Activated CD4-positive, alpha-beta T cell treated with anti-CD3 and anti-CD28 coated beads, Interleukin-2, amount 50 U/mL, for 16 hours (primary cell): ENCODE data around the gene PRKAB1.

ENCODE experiments used
- DNase-seq: peaks from one replicate; pipeline ENCODE4 v3.0.0-alpha.2; 2020

PRKAB1 gene

DNA sequence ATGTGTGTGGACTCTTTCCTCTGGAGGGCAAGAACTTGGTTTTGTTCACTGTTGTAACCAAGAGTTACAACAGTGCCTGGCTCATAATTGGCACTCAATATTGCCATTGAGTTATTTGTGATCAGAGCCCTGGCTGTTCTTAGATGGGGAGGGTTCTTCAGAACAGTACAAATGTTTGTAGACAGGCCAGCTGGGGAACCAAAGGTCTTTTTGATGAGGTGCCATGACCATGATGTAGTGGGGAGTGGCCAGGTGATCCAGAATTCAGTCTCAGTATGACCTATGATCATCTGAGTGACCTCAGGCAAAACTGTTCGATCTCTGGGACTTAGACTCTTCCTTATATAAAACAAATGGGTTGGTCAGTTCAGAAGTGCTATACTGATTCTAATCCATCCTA lies 3.3 kb upstream of the PRKAB1 start:
- DNase-seq, result no peak

DNA sequence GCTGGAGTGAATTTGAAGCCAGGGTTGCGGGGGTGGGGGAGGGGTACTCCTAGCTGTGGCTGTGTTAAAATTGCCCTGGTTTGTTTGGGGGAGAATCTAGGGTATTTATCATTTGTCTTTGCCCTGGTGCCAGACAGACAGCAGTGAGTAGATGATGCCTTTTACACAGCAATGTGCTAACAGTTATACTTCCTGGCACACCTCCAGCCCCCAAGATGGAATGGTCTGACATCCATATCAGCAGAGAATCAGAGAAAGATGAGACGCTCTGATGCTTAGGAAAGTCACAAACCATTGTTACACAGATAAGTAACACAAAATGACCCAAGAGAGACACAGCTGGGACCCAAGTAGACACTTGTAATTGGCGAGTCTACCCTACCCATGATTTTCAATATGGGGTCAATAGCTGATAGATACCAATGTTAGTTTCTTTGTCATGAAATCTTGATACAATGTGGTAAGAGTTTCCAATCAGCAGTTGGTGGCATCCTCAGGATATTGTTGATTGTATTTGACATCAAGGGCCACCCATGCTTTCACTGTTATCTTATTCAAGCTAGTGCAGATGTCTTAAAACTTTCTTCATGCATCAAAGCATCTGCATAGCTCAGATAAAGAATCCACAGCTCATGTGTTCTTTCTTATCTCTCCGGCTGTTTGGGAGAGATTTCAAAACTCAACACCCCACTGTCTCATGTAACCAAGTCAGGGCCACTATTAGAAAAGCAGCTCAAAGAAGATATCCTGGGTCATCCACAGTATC lies 2.6 kb upstream of the PRKAB1 start:
- no peak for DNase-seq

DNA sequence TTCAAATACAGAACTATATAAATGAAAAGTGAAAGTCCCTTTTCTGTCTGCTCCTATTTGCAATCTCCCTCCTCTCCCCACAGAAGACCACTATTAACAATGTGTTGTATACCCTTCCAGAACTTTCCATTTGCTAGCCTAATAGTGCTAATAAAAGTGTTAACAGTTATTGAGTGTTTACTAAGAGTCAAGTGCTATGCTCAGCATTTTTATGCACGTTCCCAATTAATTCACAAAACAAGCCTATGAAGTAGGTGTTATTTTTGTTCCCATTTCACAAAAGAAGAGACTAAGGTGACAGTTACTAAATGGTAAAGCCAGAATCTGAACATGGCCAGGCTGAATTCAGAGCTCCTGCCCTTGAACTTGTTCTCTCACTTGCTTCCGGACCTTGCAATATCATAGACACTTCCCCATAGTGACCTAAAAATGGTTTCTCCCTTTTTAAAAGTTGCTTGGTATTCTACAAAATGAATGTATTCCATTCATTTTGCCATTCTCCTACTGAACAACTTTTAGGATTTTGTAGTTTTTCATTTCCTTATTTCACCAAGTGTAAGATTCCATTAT lies 1.6 kb upstream of the PRKAB1 start:
- DNase-seq, result no peak

DNA sequence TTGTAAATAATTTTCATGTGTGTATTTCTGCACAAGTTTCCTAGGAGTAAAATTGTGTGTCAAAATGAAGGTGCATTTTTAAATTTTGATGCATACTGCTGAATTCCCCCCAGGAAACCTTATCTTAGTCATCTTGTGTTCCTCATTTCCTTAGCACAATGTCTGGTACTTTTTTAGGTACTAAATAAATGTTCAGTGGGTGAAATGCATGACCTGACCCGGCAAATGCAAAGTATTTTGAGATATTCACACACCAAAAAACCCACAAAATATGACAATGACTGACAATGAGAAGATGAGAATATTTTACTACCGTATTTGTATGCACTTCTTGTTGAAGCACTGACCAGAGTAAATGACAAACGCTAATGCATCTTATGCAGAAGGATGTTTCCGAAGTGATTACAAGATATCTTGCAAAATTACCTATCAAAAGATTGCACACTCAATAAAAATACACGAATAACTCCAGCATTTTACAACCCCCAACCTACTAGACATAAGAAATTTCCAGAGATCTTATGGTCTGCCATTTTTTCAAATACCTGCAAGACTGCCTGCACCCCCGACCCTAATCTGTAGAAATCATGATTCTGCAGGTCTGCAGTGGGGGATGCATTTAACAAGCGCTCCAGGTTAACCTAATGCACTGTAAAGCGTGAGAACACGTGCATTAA lies 895 bp upstream of the PRKAB1 start:
- peak; percentile 24 for DNase-seq

DNA sequence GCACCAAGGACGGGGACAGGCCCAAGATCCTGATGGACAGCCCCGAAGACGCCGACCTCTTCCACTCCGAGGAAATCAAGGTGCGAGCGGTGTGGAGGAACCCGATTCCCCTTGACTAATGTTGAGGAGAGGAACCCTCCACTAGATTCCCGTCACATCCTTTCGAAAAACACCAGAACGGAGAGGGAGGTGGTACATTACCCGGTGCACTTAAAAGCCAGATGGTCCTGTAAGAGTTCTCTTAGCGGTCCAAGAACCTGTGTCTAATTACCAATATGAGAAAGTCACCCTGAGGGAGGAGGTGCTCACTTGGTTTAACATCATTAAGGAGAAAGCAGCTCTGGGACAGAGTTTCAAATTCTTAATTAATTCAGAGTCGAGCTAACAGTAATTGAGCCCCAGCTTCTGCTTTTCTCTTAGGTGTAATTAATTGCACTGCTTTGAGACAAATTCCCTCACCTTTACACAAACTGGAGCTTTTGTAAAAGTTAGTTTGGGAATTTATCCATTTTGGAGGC lies 450 bp downstream of the PRKAB1 start:
- no peak for DNase-seq

DNA sequence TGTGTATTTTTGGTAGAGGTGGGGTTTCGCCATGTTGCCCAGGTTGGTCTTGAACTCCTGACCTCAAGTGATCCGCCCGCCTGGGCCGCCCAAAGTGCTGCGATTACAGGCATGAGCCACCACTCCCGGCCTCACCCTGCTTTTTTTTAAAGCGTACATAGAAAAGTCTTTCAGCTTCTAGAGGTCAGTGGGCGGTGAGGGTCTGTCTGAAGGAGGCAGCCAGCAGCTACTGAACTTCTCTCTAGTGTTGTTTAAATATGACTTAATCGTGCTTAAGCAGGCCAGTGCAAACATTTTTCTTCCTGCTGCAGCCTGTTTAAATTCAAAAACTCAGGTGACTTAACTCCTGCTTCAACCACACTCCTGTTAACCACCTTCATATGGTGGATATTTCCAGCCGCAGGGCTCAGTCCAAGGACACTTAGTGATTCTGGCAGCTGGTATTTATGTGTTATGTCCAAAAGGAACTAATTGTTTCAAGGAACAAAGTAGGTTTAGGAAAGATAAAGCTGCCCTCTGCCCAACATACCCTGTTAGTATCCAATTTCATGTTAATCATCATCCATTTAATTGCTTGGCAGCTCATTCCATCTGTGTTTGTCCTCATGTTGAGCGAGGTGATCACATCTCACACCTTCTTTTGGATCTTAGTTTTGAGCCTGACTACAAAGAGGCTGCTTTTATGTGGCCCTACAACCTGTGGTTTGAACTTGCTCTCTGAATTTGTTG lies 2.0 kb downstream of the PRKAB1 start:
- DNase-seq, result no peak

DNA sequence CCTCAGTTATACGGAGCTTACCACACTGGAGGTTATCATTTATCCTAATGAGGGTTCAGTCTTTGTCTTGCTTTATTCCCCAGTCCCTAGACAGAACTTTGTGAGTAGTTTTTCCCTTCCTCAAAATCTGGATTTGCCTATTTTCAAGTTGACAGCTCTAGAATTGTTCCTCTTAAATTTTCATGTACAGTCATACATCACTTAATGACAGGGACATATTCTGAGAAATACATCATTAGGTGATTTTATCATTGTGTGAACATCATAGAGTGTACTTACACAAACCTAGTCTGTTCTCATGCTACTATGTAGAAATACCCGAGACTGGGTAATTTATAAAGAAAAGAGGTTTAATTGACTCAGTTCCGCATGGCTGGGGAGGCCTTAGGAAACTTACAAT lies 3.1 kb downstream of the PRKAB1 start:
- no peak for DNase-seq

DNA sequence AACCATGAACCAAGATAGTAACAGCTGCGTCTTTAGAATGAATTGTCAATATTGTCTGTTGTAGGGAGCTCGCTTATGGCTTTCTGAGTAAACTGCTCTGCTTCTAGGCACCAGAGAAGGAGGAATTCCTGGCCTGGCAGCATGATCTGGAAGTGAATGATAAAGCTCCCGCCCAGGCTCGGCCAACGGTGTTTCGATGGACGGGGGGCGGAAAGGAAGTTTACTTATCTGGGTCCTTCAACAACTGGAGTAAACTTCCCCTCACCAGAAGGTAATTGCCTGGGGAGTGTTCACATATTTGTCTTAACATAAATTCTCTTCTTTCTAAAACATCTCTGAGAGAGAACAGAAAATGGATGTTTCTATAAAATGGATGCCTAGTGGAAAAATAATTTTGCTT lies 4.3 kb downstream of the PRKAB1 start:
- no peak for DNase-seq

DNA sequence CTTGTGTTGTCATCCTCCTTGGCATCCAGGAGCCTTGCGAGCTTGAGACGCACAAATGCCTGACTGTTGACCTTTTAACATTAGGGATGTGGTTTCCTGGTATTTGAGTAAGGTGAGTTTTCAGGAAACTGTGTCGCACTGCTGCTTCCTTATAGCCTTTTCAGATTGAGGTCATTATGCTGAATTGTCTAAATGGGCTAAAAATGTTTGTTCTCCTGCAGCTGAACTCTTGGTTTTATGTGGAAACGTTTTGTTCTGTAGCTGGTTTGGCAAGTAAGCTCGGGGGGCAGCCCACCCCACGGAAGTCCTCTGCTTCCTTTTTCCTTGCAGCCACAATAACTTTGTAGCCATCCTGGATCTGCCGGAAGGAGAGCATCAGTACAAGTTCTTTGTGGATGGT lies 5.7 kb downstream of the PRKAB1 start:
- DNase-seq, result no peak

DNA sequence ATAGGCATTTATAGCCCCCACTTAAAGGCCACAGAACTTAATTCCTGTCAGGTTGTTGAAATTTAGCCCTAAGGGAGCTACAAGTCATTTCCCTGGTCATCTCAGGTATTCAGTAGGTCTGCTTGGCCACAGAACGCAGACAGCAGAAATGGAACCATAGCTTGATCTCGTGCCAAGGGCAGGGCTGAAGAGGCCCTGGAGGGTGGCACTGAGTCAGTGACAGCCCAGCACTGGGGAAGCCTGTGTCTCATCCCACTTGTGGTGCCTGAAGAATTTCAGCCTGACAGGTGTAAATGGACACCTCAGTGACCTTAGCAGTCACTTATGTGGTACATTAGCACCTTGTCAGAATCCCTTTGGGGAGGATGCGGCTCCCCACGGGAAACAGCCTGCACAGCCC lies 6.6 kb downstream of the PRKAB1 start:
- DNase-seq, result no peak

DNA sequence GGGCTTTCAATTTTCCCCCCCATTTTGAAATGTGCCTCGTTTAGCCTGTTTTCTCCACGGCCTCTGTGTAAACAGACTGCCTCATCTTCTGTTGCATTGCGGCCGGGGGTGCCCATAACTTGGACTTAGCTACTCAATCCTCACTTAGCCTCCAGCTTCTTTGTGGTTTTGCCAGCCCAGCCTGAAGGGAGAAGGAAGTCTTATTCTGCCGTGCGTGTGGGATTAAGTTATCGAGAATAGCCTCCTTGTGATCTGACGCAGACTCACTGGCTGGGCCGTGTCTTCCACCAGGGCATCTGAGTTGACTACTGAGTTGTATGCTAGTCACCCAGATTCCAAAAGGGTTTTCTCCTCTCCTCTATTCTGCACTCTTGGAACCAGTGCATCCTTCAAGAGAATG lies 8.1 kb downstream of the PRKAB1 start:
- no peak for DNase-seq

DNA sequence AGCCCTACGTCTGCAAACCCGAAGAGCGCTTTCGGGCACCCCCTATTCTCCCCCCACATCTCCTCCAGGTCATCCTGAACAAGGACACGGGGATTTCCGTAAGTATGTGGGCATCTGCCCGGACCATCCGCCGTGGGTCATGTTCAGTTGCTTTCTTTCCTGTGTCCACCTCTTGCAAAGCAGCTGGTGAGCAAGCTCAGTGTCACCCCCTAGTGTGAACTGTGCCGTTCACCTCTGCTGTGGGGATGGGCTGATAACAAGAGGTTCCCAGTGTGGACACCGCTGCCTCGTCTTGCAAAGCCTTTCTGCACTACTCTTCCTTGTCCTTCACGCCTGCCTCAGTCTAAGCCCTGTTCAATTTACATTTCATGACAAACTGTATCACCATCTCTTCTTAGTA lies 8.6 kb downstream of the PRKAB1 start:
- DNase-seq, result no peak

DNA sequence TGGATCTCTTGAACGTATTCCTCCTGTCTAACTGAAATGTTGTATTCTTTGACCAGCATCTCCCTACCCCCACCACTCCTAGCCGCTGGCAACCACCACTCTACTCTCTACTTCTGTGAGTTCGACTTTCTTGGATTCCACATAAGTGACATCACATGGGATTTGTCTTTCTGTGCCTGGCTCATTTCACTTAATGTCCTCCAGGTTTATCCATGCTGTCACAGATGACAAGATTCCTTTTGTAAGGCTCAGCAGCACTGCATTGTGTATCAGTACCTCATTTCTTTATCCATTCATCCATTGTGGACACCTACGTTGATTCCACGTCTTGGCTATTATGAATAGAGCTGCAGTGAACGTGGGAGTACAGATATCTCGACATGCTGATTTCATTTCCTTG lies 10.5 kb downstream of the PRKAB1 start:
- no peak for DNase-seq

DNA sequence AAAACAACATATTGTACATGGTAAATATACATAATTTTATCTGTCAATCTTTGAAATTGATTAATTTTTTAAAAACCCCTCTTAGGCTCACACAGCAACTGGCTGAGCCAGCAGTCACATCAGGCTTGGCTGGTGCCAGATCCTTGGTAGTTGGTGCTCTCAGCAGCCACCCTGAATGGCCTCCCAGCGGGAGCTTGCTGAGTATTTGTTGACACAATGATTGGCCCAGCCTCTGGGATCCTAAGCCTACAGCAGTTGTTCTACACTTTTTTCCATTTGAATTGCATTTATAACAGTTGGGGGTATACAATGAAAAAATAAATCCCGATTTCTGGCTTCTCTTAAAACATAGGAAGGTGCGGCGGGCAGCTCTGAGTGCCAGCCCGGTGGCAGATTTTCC lies 11.1 kb downstream of the PRKAB1 start:
- no peak for DNase-seq

DNA sequence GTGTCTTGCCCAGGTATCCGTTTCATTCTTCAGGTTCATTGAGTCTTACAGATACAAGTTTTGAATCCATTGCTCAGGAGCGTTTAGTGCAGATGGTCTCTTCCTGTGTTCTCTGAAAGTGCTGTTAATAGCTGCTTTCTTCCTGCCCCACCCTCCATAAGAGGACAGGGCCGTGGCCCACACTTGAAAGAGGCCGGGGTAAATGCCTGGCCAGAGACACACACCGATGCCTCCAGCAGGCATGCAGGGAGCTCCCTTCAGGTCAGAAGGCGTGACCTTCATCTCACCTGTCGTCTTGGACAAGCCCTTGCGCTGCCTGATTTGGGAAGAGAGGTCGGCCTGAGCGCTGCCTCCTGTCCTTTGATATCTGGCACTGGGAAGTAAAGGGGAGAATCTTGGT lies 11.6 kb downstream of the PRKAB1 start:
- no peak for DNase-seq

DNA sequence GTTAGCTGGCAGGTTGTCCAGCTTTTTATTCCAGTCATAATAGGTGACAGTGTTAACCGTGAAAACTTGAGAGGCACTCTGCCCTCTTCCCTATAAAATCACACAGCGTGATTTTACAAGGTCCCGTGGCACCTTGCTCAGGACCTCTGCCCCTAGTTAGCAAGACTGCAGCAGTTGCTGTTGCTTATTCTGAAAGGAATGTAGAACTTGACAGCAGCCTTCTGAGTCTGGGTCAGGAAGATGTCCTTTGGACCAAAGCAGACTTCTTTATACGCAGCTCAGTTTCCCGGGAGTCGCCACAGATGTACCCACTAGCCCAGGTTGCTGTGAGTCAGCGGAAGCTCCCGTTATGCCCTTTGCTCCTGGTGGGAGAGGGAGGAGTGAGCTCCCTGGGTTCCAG lies 13.2 kb downstream of the PRKAB1 start:
- no peak for DNase-seq

DNA sequence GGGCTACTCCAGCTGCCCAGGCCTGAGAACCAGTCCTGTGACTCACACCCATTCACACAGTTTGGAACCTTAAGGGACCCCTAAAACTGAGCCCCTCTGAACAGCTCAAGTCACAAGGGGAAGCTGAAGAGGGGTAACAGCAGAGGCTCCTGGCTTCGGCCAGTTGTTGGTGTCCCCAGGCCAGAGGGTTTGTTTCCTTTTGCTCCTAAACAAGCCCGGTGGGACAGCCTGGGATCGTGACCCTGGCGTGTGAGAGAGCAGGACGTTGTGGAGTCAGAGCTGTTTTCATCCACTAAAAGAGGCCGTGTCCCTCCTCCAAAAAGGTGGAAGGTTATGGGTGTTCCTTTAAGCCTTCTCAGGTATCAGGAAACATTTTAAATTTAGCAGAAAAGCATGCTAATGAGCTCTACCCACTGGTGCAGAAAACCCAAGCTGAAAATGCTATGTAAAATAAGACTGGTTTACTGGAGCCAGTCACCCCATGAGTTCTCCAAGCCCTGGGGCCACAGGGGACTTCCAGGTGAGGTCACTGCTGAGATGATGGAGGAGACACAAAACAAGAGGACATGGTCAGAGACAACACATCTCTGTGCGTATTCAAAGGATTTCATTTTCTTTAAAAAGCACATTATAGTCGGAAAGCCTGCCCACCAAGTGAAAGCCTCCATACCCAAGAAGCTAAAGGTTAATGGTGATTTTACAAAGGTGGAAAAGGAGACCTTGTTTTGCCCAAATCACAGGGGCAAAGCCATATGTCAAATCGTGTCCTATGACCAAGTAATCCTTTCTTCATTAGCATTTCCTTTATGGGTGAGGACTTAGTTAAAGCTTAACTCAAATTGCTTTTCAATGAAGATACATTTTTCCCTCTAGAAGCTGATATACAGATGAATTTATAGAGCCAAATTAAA lies 14.1 kb downstream of the PRKAB1 start:
- DNase-seq, result no peak

DNA sequence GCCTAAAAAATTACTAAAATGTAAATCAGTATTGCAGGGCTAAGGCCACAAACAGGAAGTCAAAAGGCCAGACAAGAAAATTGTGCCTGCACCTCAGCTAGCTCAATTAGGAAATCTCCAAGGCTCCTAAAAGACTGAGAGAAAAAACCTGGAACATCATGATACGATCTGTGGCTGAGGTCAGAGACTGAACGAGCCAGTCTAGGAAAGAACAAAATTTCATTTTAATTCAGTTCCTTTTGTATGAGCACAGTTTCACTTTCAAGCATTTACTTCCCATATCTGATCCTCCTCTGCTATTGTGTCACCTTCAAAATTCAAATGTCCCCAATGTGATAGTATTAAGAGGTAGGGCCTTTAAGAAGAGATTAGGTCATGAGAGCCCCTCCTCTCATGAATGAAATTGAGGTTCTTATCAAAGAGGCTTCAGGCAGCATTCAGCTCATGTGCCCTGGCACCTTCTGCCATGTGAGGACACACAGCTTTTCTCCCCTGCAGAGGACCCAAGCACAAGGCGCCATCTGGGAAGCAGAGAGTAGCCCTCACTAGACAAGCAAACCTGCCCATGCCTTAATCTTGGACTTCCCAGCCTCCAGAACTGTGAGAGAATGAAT lies 14.8 kb downstream of the PRKAB1 start:
- DNase-seq, result no peak

DNA sequence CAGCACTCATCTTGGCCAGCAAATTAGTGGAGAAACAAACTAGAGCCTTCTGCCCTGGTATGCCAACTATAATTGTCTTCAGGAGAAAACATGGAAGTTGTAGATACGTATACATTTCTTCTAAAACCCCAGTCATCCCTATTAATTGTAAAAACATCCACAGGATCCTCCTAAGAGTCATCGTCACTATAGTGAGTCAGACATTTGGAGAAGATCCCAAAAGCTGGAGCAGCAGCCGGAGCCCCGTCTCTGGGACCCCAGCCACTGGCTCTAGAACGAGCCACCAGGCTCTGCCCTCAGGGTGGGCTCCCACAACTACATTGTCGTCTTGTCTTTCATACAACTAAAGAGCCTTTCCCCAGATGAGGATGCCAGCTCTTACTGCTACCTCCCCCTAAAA lies 15.5 kb downstream of the PRKAB1 start:
- no peak for DNase-seq

DNA sequence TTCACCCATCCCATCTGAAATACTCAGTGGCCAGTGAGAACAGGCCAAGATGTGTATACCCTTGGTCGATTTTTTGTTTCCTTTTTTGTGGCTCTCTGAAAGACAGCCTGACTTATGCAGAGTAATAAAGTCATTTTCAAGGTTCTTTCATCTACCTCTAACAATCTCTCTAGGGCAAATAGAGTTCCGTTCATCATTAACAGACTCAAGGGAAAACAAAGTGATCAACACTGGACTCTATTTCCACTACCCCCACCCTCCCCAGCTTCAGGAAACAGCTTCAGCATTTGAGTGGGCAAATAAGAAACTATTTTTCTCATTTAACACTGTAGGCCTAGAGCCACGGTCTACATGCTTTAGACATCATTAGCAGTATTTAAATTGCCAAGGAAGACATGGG lies 15.9 kb downstream of the PRKAB1 start:
- DNase-seq, result no peak

DNA sequence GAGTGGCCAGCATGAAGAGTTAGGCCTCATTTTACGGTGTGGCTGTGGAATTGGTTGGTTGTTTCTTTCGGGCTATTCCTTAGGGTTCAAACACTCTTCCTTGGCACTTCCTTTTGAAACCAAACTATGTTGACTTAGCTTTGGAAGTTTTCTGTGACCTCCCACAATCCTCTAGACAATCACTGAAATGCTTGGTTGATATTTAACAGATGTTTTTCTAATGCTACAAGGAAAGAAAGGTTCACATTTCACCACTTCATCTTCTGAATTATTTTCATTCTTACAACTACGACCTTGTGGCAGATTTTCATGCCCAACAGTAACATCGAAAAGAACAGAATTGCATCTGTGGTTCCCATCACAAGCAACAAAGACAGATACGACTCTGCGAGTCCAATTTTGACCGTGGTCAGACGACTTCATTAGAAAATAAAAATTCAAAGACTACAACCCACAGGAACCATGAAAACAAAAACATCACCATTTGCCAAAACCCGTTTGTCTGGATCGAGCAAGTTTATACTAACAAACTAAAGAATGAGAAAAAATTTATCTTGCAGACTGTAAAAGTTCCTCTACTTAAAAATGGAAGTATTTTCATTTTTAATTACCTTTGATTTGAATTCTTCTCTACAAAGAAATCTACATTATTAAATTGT lies 16.9 kb downstream of the PRKAB1 start:
- DNase-seq, result no peak

DNA sequence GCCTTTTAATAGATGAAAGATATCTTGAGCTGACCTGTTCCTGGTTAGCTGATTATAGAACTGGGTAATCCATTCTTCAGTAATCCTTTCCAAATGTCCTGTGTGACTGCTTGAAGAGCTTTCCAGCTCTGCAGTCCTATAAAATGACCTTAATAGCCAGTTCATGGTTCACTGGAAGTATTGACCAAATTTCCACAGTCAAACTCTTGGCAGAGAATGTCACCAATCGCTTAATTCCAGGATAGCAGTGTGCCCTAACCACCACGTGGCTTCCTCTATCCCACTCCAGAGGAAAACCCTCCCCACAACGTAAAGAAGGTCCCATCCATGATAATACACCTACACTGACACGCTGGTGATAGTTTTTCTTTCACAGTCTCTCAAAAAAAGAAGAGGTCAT lies 17.4 kb downstream of the PRKAB1 start:
- no peak for DNase-seq
